Astrocyte of the hippocampus (primary cell): ENCODE data around the gene USP28.
"Not testable (repeated sequence)": the region's sequence is repeated elsewhere in the genome, so short reads cannot be mapped to it uniquely, and the experiment has no call there.

ENCODE experiments used
- DNase-seq: peaks from one replicate; pipeline ENCODE4 v3.0.0; 2011; ENCODE audit warnings: low read depth, low spot score

The USP28 gene

DNA sequence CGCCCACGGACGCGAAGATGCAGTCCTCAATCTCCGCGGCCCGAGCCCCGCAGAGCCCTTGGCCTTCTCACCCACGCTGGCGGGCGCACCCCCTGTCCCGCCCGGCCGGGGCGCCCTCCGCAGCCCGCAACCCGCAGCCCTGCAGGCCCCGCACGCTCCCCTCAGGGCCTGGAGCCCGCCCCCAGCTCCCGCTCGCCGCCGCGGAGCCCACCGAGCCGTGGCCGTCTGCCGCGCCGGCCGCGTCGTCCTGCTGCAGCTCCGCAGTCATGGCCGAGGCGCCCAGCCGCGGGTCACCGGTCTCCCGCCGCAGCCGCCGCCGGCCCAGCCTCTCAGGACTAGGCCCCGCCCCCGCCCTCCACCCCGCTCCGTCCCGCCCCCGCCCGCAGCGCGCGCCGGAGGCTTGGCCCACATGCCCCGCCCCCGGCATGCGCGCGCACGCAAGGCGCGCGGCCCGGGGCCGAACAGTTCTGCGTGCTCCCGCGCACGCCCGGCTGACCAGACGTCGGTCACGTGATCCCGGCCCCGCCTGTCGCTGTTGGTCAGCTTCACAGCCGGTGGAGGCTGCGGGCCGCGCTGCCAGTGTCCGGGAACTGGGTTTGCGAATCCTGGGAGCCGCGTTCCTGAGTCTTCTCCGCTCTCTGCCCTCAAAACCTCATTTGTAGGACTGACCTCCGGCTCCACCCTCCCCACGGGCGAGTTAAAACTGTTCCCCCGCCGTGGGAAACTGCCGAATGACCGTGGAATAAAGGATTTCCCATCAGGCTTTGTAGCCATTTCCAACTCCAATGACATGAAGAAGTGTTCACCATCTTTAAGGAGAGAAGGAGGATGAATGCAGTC lies at the start of gene USP28:
Gene USP28, minus strand, starts transcription at position 339 of the 840 bp plus-strand sequence. Its CDS starts 71 bp downstream, at position 268.
- peak; percentile 99 for DNase-seq

- DNase-seq, result no peak
Measured at GRCh38 chr11:113923572-113923971, 48.2 kb upstream of the USP28 start.

GRCh38 chr11:113911491-113911890 lies 36.1 kb upstream of the USP28 start:
- DNase-seq, result not testable (repeated sequence)

GRCh38 chr11:113908098-113908497 lies 32.7 kb upstream of the USP28 start:
- no peak for DNase-seq

DNA sequence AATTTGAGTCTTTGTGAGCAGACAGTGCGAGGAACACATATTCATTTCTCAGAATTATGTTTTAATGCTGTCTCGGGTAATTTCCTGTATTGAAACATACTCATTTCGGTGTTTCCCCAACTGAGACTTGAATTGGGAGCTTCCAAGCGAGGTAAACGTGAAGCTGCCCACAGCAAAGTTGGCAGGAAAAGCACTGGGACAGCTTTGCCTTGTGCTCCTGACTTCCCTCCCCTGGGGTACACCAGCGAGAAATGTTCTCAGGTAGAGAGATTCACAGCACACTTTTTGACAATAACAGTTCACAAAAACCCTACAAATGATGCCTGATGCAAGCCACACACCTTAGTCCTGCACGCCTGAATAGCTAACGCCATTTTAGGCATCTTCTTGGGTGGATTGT lies 32.3 kb upstream of the USP28 start:
- DNase-seq, result no peak

- no peak for DNase-seq
Measured at GRCh38 chr11:113907152-113907551, 31.8 kb upstream of the USP28 start.

- no peak for DNase-seq
Measured at GRCh38 chr11:113906516-113906915, 31.1 kb upstream of the USP28 start.

- DNase-seq, result peak; percentile 10
Measured at GRCh38 chr11:113906038-113906437, 30.7 kb upstream of the USP28 start.

DNA sequence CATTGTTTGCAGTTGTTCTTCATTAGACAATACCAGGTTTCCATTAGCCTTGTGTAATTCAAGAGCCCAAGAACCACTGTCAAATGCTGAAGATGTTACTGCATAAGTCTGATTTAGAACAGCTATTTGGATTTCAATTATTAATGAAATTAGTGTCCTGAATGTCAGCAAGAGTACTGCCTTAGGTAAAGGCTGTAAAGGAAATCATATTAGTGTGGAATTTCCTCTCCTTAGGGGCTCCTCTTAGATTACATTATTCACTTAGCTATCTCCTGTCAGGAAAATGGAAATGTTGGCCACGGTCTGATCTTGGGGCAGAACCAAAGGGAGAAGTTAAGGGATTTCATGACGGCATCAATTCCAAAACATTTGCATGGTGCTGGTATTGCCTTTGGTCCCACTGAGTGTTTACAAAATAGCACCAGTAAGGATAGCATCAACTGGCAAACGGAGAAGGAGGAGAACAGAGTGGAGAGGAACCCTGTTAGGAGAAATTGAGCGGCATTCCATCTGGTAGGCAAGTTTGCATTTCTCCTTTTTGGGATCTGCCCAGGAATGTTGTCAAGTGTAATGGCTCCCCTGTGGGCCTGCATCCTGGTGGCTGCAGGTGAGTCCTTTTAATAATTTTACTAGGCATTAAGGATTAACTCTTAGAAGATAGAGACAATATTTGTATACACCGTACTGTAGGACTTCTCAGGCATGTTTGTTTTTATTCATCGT lies 29.2 kb upstream of the USP28 start, which contains the start of gene HTR3B:
Gene HTR3B, plus strand, starts transcription at position 418 of the 723 bp plus-strand sequence. Its CDS starts 138 bp downstream, at position 556.
- DNase-seq, result no peak

DNA sequence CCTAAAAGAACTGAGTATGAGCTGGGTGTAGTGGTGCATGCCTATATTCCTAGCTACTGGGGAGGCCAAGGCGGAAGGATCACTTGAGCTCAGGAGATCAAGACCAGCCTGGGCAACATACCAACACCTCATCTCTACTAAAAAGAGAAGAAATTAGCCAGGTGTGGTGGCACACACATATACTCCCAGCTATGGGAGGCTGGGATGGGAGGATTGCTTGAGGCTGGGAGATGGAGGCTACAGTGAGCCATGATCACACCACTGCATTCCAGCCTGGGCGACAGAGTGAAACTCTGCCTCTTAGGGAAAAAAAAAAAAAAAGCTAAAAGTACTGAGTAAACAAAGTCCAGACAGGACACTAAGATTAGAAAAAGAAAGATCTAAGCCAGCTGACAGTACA lies 25.8 kb upstream of the USP28 start:
- DNase-seq, result no peak

GRCh38 chr11:113896156-113896879 lies 20.9 kb upstream of the USP28 start:
- peak; percentile 54 for DNase-seq

DNA sequence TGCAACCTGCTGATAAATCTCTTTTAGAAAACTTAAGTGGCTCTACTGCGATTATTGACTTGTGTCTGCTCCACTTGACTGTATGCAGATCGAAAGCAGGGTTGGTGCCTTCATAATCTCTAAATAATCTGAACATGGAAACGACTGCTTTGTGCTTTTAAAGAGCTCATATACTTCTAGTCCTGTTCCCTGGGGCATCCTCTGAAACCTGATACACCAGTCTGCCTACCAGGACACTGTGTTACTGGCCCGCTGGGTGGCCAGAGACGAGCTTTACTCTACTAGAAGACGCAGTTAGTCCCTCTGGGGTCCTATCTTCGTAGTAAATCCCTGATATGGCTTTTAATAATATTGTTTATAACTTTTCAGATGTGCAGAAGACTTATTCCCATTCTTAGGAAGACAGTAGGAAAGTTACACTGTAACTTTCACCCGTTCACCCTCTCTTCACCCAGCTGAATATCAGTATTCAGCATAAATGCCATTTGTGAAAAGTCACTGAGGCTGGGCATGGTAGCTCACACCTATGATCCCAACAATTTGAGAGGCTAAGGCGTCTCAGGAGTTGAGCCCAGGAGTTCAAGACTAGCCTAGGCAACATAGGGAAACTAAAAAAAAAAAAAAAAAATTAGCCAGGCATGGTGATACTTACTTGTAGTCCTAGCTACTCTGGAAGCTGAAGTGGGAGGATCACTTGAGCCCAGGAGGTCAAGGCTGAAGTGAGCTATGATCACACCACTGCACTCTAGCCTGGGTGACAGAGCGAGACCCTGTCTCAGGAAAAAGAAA lies 20.2 kb upstream of the USP28 start:
- no peak for DNase-seq

DNA sequence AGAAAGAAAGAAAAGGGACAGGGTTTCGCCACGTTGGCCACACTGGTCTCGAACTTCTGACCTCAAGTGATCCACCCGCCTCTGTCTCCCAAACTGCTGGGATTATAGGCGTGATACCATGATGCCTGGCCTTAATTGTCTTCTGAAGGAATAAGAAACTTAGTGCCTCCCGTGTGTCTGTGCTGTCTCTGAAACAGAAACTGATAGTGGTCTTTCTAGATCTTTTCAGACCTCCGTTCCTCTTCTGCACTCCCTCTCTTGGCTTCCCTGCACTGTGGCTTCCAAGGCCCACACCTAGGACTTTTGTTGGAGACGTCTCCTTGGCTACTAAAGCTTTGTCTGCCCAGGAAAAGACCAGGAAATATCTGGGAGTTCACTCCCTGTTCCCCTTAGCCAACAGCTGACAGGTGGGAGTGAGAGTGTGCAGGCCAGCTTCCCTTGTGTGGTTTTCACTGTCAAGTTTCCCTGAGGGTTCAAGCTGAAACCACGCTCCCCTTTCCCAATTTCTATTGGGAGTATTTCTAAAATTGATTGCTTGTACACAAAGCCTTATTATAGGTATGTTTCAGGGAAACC lies 19.1 kb upstream of the USP28 start:
- DNase-seq, result no peak

DNA sequence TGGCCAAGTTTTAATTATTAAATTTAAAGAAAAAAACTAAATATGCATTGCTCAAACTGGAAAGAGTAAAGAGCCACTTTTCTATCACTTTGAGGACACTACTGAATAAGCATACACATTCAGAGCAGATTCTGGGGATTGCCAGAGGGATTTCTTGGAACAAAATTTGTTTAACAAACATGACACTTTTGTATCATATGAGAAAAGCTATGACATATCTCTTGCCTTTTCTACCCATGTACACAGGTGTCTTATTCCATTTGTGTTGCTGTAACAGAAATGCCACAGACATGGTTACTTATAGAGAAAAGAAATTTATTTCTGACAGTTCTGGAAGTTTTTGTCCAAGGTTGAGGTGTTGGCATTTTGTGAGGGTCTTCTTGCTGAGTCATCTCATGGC lies 13.5 kb upstream of the USP28 start:
- DNase-seq, result no peak

DNA sequence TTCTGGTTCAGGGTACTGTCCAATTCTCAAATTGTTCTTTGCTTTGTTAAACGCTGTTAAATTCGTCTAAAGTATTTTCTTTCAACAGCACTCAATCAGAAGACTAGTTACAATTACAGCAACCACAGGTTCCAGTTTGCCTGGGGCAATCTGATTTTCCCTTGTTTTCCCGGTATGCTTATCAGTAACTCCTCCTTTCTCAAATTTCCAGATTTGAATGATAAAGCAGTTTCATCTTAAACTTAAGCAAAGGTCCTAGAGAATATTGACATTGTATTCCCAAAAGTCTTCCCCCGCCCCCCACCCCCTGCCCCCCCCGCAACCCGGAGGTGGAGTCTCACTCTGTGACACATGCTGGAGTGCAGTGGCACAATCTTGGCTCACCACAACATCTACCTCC lies 10.5 kb upstream of the USP28 start:
- no peak for DNase-seq

DNA sequence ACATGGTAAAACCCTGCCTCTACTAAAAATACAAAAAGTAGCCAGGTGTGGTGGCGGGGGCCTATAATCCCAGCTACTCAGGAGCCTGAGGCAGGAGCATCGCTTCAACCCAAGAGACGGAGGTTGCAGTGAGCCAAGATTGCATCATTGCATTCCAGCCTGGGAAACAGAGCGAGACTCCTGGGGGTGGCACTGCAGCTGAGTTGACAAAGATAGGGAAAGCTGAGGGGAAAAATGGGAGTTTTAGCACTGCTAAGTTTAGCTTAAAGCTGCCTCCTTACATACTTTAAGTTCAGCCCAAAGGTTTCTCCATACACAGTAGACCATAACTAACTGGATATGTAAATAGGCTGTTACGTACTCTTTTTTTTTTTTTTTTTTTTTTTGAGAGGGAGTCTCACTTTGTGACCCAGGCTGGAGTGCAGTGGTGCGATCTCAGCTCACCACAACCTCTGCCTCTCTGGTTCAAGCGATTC lies 9.0 kb upstream of the USP28 start:
- peak; percentile 62 for DNase-seq

DNA sequence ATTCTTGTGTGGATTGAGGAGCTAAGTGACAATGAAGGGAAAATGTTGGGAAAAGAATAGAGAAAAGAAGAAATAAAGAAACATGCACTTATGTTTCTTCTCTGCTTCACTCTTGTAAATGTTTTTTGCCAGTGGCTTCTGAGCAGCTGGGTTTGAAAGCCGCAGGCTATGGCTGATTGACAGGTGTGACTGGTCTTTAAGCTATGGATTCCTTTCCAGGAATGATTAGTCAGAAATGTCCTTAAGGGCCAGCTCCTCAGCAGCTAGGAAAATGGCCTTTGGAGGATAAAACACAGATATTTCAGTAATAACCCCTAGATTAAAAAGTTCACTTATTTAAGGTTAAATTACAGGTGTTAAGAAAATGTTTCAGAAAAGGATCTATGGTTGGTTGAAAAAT lies 6.5 kb upstream of the USP28 start:
- DNase-seq, result peak; percentile 67

DNA sequence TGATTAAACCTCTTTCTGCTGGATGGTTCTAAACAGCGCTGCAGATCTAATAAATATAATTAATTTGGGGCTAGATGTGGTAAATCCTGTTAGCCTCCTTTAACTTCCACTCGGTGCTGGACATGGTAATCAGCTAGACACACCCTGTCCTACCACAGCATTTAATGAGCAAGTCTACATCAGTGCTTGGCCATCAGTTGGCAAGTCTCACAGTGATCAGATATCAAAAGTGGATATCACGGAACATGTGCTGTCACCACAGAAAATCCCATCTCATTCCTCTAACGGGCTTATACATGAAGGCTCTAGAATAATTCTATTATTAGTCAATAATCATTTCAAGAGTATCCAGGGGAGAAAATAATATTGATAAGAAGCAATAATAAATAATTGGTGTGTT lies 5.6 kb upstream of the USP28 start:
- DNase-seq, result no peak

DNA sequence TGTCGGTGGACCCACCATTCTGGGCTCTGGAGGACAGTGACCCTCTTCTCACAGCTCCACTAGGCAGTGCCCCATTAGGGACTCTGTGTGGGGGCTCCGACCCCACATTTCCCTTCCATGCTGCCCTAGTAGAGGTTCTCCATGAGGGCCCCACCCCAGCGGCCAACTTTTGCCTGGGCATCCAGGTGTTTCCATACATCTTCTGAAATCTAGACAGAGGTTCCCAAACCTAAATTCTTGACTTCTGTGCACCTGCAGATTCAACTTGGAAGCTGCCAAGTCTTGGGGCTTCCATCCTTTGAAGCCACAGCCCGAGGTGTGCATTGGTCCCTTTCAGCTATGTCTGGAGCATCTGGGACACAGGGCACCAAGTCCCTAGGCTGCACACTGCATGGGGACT lies 4.1 kb upstream of the USP28 start:
- DNase-seq, result not testable (repeated sequence)

DNA sequence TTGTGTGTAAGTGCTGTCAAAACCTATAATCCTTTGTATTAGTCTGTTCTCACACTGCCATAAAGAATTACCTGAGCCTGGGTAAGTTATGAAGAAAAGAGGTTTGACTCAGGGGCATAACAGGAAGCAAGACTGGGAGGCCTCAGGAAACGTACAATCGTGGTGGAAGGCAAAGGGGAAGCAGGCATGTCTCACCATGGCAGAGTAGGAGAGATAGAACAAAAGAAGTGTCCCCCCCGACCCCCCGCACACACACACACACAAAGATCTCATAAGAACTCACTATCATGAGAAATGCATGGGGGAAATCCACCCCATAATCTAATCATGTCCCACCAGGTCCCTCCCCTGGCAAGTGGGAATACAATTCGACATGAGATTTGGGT lies 2.3 kb upstream of the USP28 start:
- no peak for DNase-seq
